Measurements from ENCODE around the gene DSCAM. TPM values are rescaled to one million over a fixed set of nuclear protein-coding genes. Genes with fewer than 3 reads are reported as not detected.

The DSCAM gene
- total RNA-seq, 4 donors from 2014 or later = not detected

- TF ChIP-seq POLR2AphosphoS5 (IDR thresholded peaks at IDR 0.05) (no peak), EP300 (IDR thresholded peaks at IDR 0.05) (no peak), POLR2A (IDR thresholded peaks at IDR 0.05) (no peak), CTCF (IDR thresholded peaks at IDR 0.05) (no peak)
- Histone ChIP-seq H3K27ac (no peak overlapping the region), H3K4me3 (no peak overlapping the region), H3K4me1 (peaks cover 0 to 12% (median 0%) of the 10 kb centered on the region in 3 donors), H3K27me3 (no peaks in the 10 kb centered on the region), H3K9me3 (no peaks in the 10 kb centered on the region), H3K36me3 (no peaks in the 10 kb centered on the region)
- WGBS, 2 donors (ENCODE audit: low coverage in 1 of 2) = 0 to 23% methylated on average over 1 to 2 of the region's 4 CpGs
- no peak for ATAC-seq
Observed at GRCh38 chr21:40689840-40690360, 157.1 kb downstream of the DSCAM start.

- TF ChIP-seq POLR2AphosphoS5 (IDR thresholded peaks at IDR 0.05) (no peak), POLR2A (IDR thresholded peaks at IDR 0.05) (no peak), CTCF (IDR thresholded peaks at IDR 0.05) (no peak), EP300 (IDR thresholded peaks at IDR 0.05) (no peak)
- WGBS, 2 donors (ENCODE audit: low coverage in 1 of 2) = 65 to 88% methylated on average over 3 to 4 of the region's 4 CpGs
- Histone ChIP-seq H3K27me3 (no peaks in the 10 kb centered on the region), H3K36me3 (no peaks in the 10 kb centered on the region), H3K27ac (no peak overlapping the region), H3K4me3 (no peak overlapping the region), H3K9me3 (no peaks in the 10 kb centered on the region), H3K4me1 (peaks cover 0 to 12% (median 0%) of the 10 kb centered on the region in 3 donors)
- ATAC-seq = no peak
Observed at GRCh38 chr21:40689217-40689616, 157.7 kb downstream of the DSCAM start.

- no peak for TF ChIP-seq EP300 (IDR thresholded peaks at IDR 0.05)
- Histone ChIP-seq H3K9me3 (no peaks in the 10 kb centered on the region), H3K4me1 (peaks cover 0 to 12% (median 0%) of the 10 kb centered on the region in 3 donors), H3K27me3 (no peaks in the 10 kb centered on the region), H3K4me3 (no peak overlapping the region), H3K36me3 (no peaks in the 10 kb centered on the region), H3K27ac (no peak overlapping the region)
- 50 to 63% methylated on average over 2 to 5 of the region's 5 CpGs for WGBS, 2 donors (ENCODE audit: low coverage in 1 of 2)
- no peak for ATAC-seq
Observed at GRCh38 chr21:40688106-40688864, 158.7 kb downstream of the DSCAM start.

- no peak for TF ChIP-seq CTCF (IDR thresholded peaks at IDR 0.05)
- no peak for TF ChIP-seq POLR2AphosphoS5 (IDR thresholded peaks at IDR 0.05)
- no peak for TF ChIP-seq EP300 (IDR thresholded peaks at IDR 0.05)
- Histone ChIP-seq H3K4me1 (peaks cover 0 to 12% (median 0%) of the 10 kb centered on the region in 3 donors), H3K27me3 (no peaks in the 10 kb centered on the region), H3K27ac (no peak overlapping the region), H3K4me3 (no peak overlapping the region), H3K9me3 (no peaks in the 10 kb centered on the region), H3K36me3 (no peaks in the 10 kb centered on the region)
- no peak for ATAC-seq
- 66 to 80% methylated on average over 1 to 4 of the region's 4 CpGs for WGBS, 2 donors (ENCODE audit: low coverage in 1 of 2)
Observed at GRCh38 chr21:40687625-40688024, 159.3 kb downstream of the DSCAM start.

GRCh38 chr21:40686526-40686925 is 160.4 kb downstream of the DSCAM start:
- no peaks in the 10 kb centered on the region for H3K9me3 ChIP-seq
- H3K27ac ChIP-seq = no peak overlapping the region
- TF ChIP-seq POLR2A (IDR thresholded peaks at IDR 0.05) (no peak), EP300 (IDR thresholded peaks at IDR 0.05) (no peak), POLR2AphosphoS5 (IDR thresholded peaks at IDR 0.05) (no peak), CTCF (IDR thresholded peaks at IDR 0.05) (no peak)
- peaks cover 0 to 12% (median 0%) of the 10 kb centered on the region in 3 donors for H3K4me1 ChIP-seq
- H3K27me3 ChIP-seq = peaks cover 4% of the 10 kb centered on the region
- no peaks in the 10 kb centered on the region for H3K36me3 ChIP-seq
- WGBS, 2 donors (ENCODE audit: low coverage in 1 of 2) = 56 to 70% methylated on average over 3 to 5 of the region's 5 CpGs
- ATAC-seq = no peak
- H3K4me3 ChIP-seq = no peak overlapping the region

Data from gastroesophageal sphincter (tissue), 4 donors.